ENCODE measurements around the gene S100A2. TPM values are rescaled to one million over a fixed set of nuclear protein-coding genes. Genes with fewer than 3 reads are reported as not detected.

The S100A2 gene
- total RNA-seq, 1 experiment from 2014 or later = 0.24 TPM

DNA sequence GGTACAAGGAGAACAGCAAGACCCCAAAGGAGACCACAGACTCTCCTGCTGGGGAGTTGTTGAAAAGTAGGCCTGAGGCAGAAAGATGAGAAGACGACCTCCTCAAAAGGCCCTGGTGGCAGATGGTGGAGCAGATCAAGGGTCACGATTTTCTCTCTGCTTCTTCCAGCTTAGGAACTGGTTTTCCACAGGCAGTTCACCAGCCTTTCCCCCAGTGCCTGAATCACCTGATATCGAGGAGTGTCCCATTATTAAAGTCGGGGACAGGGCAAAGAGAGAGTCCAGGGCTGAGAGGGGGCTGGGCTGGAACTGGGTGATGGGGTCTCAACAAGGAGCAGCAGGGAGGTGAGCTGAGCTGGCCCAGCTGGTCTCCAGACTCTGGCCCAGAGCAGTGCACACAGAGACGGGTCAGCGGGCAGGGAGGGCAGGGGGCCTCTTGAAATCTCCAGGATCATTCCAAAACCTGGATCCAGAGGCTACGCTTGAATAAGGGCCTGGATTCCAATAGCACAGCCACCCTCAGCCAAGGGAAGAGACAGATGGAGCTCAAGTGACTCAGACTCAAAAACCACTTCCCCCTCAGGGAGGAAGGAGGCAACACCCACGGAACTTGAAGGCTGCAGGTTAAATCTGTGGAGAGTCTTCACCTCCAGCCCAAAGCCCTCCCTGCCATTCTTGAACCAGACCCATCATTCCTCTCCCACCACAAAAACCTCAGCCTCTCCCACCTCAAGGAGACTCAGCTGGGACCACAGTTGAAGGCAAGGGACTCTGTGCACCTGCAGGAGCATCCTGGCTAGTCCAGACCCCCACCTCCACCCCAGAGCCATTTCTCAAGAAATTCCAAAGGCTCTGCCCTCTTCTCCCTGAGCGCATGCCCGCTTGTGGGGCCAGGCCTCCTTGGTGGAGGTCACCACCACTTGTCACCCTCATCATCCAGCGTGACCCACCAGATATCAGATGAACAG lies 25.0 kb downstream of the S100A2 start, which contains the start of gene S100A5:
TSS of gene S100A5 (minus strand) at position 541 of the 968 bp plus-strand sequence. CDS start 743 bp downstream, outside the sequence.
- no peak for DNase-seq (ENCODE audit: low read depth, low spot score)
- in situ Hi-C loops (cut with HindIII; ENCODE audit: low pct_unique_long_range_greater_than_20kb, low sequenced_read_pairs) = no loop called here

DNA sequence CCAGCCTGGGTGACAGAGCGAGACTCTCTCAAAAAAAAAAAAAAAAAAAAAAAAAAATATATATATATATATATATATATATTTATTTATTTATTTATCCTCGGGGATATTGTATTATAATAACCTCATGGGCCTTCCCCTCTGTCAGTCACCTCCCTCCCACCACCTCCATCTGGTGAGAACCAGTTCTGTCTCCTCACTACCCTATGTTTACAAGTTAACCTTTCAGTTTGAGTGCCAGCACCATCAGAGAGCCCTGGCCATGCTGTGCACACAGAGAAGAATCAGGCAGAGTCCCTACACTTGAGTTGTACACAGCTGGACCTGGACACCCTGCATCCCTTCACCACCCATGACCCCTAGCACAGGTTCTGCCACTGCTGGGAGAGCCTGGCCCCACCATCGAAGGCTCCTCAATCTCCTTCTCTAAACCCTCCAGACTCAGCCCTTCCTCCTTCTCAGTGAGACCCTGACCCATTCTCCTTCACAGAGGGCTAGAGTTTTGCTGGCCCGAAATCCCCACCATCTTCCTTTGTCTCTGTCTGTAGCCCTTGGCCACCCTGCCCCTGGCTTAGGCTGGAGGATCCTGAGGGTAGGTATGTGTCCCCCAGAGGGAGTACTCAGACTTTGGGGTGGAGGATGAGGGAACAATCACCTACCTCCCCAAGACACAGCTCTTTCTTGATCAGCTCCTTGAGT lies 26.1 kb downstream of the S100A2 start:
- in situ Hi-C loops (cut with HindIII; ENCODE audit: low pct_unique_long_range_greater_than_20kb, low sequenced_read_pairs) = no loop called here
- DNase-seq (ENCODE audit: low read depth, low spot score) = no peak

DNA sequence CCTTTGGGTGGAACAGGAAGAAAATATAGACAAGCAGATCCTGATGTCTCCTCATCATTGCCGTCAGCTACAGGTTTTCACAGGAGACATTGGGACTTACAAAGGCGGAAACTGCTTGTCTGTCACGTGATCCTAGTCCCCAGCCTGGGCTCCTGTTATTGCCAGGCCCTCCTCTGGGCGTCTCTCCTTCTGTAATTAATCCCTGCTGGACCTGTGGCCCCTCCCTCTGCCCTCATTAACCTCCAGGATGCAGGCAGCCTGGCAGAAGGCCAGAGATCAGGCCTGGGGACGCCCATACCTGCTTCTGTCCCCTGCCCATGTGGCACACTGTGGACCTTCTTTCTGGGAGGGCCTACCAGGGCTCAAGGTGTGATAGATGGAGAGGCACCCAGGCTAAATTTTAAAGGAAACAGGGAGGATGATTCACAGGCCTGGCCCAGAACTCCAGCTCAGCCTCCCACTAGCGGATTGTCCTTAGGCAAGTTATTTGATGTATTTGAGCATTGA lies 27.3 kb downstream of the S100A2 start:
- no peak for DNase-seq (ENCODE audit: low read depth, low spot score)
- in situ Hi-C loops (cut with HindIII; ENCODE audit: low pct_unique_long_range_greater_than_20kb, low sequenced_read_pairs) = no loop called here

DNA sequence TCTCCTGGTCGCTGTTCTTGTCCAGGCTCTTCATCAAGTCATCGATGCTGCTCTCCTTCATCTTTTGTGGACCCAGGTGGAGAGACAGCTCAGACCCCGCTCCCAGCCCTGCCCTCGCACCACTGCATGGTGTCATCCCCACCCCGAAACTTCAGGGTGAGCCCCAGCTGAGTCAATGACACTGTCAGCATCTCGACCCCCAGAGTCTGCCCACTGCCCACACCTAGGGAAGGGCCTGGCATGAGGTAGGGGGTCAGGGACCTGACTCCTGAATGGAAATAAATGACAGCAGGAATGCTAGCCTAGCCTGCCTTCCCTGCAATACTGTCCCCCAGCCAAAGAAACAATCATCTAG lies 28.3 kb downstream of the S100A2 start:
- in situ Hi-C loops (cut with HindIII; ENCODE audit: low pct_unique_long_range_greater_than_20kb, low sequenced_read_pairs) = no loop called here
- DNase-seq (ENCODE audit: low read depth, low spot score) = no peak

DNA sequence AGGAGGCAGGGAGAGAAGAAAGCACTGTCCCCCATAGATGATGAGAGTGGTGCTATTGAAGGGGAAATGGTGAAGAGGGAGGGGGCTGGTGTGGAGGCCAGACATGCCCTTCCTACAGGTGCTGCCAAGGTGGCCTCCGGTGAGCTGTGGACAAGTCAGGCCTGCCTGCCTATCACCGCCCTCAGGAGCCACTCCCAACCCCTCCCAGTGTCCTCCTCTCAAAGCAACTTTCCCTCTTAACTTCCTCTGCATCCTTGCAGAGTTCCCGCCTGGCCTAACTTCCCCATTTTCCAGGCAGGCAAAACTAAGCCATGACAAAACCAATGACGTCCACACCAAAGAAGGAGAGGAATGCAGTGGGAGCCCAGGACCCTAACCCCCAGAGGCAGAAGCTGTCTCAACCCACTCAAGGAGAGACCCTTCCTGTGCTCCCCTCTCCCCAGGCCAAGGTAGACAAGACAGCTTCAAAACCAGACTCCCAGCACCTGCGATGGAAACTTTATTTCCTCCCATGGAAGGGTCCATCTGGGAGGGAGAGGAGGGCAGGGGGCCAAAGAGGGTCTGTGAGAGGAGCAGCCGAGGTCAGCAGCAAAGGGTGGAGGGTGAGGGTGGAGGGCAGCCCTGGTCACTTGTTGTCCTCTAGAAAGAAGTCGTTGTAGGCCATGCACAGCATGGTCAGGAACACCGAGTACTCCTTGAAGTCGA lies 28.8 kb downstream of the S100A2 start:
- in situ Hi-C loops (cut with HindIII; ENCODE audit: low pct_unique_long_range_greater_than_20kb, low sequenced_read_pairs) = no loop called here
- no peak for DNase-seq (ENCODE audit: low read depth, low spot score)

DNA sequence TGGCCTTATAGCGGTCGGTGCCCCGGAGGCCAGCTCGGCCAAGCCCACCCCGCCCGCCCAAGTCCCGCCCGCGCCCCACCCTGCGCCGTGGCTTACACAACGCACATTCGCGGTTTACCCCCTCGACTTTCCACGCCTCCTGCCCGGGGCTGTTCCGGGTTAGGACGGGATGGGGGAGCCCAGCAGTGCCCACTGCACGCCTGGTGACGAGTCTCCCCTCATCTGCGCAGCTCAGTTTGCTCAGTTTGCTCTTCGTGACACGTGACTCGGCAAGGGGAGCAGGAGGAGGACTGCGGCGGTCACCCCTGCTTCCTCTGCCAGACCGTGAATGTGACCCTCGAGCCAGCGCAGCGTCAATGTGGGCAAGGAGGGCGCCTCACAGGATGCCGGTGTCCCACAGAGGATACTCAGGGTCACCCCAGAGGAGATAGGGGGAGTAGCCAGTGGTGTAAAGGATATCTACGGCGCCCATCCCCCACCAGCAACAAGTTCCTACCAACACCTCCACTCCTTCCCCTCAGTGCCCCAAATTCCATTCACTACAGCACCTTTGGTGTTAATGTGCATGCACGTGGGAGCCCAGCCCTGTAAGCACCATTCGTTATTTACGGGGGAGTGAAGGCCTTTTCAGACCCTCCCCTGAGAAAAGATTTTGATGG lies 29.5 kb downstream of the S100A2 start:
- DNase-seq (ENCODE audit: low read depth, low spot score) = peak; percentile 60
- in situ Hi-C loops (cut with HindIII; ENCODE audit: low pct_unique_long_range_greater_than_20kb, low sequenced_read_pairs) = no loop called here

DNA sequence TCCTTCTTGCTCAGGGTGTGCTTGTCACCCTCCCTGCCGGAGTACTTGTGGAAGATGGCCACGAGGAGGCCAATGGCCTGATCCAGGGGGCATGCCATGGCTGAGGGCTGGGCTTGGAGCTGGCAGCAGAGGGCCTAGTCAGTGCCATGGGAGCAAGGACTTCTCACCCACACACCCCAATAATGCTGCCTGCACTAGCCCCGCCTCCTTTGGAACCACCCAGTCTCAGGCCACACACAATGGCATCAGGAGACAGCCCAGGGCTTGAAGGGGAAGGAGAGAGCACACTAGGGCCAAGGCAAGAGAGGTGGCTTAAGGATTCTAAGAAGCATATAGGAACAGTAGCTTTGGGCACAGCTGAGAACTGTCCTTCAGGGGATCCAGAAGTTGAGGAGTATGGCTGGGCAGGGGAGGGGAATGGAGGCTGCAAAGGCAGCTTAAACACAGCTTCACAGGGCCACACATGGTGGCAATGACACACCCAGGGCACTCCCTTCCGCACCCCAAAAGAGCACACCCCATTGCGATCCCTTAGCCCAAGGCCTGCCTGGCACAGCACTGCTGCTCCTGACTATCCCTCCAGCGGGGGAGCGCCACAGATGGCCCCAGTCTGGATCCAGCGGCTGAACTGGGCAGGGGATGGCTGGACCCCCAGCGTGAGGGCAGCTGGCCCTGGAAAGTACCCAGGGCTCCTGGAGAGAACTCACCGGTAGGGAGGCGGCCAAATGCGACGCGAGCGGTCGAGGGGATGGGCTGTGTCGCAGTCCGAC lies 30.2 kb downstream of the S100A2 start, which contains the start of gene S100A6:
TSS of gene S100A6 (minus strand) at position 750 of the 770 bp plus-strand sequence. CDS start at position 98, 652 bp downstream.
- peak; percentile 34 for DNase-seq (ENCODE audit: low read depth, low spot score)
- in situ Hi-C loops (cut with HindIII; ENCODE audit: low pct_unique_long_range_greater_than_20kb, low sequenced_read_pairs) = no loop called here

DNA sequence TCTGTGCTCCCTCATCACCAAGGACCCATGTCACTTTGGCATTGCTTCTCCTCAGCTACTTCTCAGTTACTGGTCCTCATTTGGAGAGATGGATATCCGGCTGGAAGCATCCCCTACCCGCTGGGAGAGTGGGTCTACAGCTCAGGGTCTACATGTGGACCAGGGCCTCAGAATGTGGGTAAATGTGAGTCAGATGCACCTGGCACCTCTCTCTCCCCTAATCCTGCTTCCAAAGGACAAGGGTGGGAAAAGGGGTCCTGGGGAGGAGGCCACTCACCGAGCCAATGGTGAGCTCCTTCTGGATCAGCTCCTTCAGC lies 30.8 kb downstream of the S100A2 start:
- DNase-seq (ENCODE audit: low read depth, low spot score) = no peak
- in situ Hi-C loops (cut with HindIII; ENCODE audit: low pct_unique_long_range_greater_than_20kb, low sequenced_read_pairs) = no loop called here

DNA sequence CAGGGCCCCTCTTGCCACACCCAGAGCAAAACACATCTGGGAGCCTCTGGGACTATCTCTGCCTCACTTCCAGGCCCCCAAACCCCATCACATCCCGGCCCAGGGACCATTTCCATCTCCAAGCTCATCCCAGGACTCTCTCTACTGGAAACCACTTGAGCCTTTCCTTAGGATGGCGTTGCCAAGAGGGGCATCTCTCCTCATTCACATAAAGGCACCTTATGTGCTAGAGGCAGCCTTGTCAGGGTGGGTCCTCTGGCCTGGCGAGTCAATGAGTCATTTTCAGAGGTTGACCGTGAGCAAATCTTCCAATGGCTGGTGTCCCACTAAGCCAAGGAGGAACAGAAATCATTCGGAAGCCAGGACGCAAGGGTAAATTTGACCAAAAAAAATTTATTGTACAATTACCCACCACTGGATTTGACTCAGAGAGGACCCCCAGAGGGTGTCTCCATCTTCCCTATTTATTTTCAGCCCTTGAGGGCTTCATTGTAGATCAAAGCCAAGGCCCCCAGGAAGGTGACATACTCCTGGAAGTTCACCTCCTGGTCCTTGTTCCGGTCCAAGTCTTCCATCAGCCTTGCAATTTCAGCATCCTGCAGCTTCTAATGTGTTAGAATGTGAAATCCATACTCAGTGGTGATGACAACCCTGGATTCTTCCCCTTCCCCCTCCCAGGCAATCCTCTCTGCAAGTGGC lies 31.3 kb downstream of the S100A2 start:
- in situ Hi-C loops (cut with HindIII; ENCODE audit: low pct_unique_long_range_greater_than_20kb, low sequenced_read_pairs) = no loop called here
- DNase-seq (ENCODE audit: low read depth, low spot score) = no peak

DNA sequence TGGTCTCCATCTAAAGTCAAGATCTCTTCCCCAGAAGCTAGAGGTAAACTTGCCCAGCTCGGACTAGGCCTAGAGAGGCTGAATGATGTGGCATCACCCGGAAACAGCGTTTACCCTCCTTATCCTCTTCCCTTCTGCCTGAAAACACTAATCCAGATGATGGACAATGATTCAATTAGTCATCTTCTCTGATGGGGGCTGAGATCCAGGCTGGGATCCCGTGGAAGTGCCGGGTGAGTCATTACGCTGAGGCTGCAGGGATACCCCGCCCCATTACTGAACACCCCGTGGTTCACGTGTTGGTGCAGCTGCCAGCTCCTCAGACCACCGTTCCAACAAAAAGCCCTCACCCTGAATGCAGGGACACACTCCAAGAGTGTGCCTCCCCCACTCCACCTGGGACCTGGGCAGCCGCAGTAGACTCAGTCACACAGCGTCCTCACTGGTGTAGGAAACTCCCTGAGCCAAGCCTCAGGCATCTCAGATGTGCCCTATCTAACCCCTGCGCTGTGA lies 31.9 kb downstream of the S100A2 start:
- in situ Hi-C loops (cut with HindIII; ENCODE audit: low pct_unique_long_range_greater_than_20kb, low sequenced_read_pairs) = no loop called here
- DNase-seq (ENCODE audit: low read depth, low spot score) = peak; percentile 21

DNA sequence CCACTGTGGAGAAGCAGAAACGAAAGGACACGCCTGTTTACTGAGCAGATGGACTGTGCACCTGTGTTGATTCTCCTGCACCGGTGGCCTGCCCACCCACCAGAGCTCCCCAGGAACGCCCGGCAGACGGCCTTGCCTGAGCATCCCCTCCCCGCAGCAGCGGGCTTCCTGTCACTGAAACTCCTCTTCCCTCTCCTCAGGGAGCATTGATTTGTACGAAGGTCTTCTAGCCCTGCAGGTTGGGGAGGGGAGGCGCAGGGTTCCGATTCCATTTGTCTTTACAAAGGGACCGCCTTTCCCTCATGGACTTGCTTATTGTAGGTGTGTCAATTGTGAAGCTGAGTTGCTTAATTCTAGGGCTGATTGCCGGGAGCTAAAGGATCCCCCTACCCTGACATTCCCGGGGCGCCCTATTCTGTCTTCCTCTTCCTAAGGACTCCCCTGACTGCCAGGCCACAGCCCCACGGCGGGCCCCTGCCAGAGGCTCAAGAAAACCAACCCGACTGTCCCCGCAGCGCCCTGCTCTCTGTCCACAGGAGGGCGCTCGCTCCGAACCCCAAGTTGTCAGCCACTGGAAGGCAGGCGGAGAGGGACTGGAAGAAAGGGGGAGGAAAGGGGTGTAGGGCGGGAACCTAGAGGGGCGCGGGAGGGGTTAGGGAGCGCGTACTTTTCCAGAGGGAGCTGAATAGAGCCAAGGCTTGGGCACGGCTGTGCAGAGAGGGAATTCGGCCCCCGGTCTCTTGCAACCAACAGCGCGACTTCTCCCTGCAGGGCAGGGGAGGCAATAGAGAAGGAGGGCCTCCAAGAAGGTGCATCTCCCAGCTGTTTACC lies 32.7 kb downstream of the S100A2 start:
- in situ Hi-C loops (cut with HindIII; ENCODE audit: low pct_unique_long_range_greater_than_20kb, low sequenced_read_pairs) = no loop called here
- DNase-seq (ENCODE audit: low read depth, low spot score) = peak; percentile 77

DNA sequence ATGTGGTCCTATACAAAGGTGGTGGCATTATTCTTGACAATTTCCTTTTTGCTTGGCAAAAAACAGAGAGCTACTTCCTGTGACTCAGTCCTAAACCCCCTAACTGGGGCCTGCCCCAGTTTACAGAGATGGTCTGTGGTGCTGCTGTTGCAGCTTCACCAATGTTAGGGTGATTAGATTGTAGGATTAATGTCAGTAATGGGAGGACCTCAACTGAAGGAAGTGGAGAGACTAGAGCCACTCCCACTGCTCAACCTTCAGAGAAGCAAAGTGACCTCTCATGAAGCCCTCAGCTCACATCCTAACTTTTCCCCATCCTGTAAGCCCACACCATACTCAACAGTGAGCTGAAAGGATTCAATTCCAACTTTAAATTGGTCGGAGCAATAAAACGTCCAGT lies 33.5 kb downstream of the S100A2 start:
- in situ Hi-C loops (cut with HindIII; ENCODE audit: low pct_unique_long_range_greater_than_20kb, low sequenced_read_pairs) = no loop called here
- DNase-seq (ENCODE audit: low read depth, low spot score) = no peak

DNA sequence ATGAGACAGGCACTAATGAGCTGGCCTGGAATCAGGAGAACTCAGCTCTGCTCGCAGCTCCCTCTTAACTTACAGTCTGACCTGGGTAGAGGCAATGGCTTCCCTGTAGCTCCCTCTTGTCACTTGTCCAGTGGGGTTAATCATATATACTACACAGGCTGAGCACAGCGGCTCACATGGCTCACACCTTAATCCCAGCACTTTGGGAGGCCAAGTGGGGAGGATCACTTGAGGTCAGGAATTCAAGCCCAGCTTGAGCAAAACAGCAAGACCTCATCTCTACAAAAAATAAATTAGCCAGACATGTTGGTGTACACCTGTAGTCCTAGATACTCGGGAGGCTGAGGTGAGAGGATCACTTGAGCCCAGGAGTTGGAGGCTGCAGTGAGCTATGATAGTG lies 34.0 kb downstream of the S100A2 start:
- DNase-seq (ENCODE audit: low read depth, low spot score) = no peak
- in situ Hi-C loops (cut with HindIII; ENCODE audit: low pct_unique_long_range_greater_than_20kb, low sequenced_read_pairs) = no loop called here

DNA sequence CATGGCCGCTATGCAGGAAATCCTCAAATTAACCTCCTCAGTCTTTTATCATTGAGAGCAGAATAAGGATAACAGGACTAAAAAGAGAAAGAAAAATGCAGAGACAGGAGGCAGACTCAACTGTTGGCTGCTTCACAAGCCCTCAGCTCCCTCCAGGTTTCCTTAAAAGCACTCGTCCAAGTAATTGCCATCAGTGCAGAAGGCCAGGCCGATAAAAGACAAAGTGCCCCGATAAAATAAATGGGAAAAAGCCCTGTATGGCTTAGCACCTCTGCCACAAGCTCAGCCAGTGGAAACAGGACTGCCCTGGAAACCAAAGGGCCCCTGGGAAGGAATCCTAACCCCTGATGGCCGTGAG lies 38.0 kb downstream of the S100A2 start:
- no peak for DNase-seq (ENCODE audit: low read depth, low spot score)
- in situ Hi-C loops (cut with HindIII; ENCODE audit: low pct_unique_long_range_greater_than_20kb, low sequenced_read_pairs) = no loop called here

DNA sequence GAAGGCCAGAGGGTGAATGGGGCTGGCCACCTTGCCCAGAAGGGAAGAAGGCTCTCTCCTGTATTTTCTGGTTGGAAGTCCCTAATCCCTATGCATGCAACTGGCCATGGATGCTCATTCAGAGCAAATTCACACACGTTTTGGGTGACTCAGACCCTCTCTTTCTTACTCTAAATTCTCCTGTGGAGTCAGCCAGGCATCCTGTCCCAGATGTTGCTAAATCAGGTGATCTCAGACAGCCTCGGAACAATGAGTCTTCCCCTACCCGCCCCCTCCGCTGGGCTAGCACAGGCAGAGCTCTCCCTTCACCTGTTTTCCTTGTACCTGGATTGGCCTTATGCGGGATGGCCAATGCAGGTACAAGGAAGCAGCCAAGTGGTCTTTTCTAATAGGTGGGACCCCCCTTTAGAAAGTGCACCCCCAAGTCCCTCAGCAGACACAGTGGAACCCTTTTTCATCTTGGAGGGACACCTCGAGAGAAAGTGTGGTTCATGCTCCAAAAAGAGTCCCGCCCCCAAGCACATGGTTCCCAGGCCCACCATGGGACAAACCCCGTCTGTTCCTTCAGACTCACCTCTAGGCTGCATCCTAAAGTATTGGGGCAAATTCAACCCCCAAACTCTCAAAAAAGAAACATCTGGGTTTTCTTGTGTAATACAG lies 38.5 kb downstream of the S100A2 start:
- DNase-seq (ENCODE audit: low read depth, low spot score) = no peak
- in situ Hi-C loops (cut with HindIII; ENCODE audit: low pct_unique_long_range_greater_than_20kb, low sequenced_read_pairs) = no loop called here

Data from SK-MEL-5 (cell line).